LoVo (cell line): ENCODE measurements around the gene HOXA7.

Experiments used
- DNase-seq: peaks from one replicate; pipeline ENCODE4 v3.0.0-alpha.2; 2016; ENCODE audit warnings: low spot score

Gene HOXA7

DNA sequence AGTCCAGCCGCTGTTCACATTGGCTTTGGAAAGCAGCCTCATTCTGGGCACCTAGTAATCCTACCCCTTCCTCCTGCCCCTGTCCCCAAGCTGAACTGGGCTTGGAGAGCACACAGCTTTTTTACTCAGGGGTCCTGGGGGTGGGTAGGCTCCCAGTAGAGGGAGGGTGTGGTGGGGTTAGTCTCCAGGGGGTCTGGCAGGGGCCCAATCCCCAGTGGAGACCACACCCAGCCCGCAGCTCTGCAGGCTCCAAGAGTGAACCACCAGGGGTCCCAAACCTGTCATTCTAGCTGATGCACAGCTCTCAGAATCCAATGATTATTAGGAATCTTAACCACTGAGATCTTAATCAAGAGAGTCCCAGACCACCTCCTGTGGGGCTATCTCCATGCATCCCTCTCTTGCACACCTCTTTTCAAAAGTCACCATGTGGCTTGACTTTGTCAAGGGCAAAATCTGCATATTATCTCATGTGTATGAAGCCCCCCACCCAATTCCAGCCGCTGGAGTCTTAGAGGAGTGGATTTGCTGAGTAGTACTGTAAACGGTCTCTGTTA is 25.9 kb upstream of the HOXA7 start:
- DNase-seq, result no peak

GRCh38 chr7:27181795-27182275 is 25.4 kb upstream of the HOXA7 start:
- DNase-seq, result no peak

DNA sequence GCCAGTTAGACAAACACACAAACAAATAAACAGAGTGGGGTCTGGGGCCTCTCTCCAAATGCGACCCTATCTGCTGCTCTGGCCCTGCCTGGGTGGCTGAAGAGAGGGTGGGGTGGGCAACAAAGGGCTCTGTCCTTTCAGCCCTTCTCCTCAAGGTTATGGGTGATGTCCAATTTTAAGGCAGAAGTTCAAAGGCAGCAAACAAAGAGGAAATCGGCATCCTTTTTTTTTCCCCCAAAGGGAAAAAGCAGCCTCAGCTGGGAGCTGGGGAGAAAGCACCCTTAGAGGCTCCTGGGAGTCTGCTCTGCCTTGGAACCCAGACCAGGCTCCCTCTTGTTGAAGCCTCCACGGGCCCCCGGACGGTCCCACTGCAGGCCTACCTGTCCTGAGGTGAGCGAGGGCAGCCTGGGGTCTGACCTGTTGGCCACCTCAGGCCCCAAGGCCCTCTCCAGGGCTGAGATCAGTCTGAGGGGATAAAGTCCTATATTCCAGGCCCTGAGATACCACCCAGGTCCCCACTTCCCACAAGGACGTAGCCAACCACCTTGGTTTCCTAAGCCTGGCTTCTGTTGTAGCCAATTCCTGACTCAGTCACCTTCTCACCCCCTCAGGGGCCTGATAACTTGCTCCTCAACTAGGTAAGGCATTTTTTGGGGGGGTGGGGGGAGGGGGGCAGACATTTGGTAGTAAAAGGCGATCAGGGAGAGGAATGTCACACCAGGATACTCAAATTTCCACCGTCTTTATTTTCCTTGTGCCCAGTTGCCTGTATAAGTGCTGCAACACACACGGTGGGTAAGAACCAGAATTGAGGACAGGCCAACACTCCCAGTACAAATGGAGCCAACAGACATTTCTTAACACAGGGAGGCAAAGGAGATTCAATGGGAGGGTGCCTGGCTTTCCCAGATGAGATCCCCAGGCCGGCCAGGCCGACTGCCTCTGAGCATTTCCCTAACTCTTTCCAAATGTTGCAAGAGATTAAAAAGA is 24.3 kb upstream of the HOXA7 start:
- DNase-seq, result no peak

DNA sequence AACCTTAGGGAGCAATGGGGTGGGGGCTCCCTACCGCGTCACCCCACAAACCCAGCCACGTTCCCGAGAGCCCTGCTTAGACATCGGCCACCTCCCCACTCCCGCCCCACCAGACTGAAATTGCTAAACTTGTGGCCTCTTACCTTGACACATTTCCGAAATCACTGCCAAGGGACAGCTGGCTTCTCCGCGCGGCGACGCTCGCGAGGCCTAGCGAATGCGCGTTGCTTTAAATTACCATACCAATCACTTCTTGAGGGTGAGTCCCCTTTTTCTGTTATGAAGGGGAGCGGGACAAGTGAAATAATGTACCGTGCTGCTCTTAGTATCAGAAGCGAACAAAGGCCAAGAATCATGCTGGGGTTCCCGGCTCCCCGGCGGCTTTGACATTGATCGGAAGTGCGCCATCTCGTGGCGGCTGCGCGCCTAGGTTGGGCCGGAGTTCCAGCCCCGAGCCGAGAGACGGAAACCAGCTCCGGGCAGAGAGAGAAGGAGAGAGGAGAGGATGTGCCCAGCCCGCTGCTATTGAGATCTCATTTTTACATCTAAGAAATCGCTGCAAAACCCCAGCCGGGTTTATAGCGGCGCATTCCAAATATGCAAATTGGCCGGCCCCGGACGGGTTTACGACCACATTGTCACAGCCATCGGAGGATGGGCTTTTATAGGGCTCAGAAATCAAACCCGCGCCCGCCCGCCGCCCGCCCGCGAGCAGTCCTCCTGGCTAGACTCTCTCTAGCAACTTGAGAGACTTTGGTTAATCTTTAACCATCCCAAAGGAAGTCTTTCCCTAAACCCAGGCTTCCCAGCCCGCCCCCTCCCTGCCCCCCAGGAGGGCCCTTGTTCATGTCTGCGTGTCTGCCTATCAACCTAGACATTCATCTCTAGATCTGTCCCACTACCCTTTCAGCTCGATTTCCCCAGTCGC is 23.3 kb upstream of the HOXA7 start:
- peak; percentile 93 for DNase-seq

GRCh38 chr7:27179030-27179429 is 22.6 kb upstream of the HOXA7 start:
- no peak for DNase-seq

DNA sequence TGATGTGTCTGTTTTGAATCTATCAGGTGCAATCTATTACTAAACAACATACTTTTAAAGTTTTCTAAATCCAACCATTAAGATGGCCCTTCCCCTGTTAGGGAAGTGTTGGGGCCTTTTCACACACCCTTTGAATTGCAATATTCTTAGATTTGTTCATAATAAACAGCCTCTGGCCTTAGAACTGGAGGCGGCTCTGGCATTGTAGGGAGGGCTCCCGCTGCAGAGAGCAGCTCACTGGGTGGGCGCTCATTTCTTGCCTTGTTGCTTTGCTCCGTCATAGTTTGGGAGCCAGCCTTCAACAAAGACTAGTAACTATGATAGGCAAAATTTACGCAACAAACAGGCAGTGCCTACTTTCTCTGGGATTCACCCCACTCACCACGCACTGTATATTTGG is 21.9 kb upstream of the HOXA7 start:
- no peak for DNase-seq

- DNase-seq, result no peak
Observed at GRCh38 chr7:27177795-27178320, 21.4 kb upstream of the HOXA7 start.

DNA sequence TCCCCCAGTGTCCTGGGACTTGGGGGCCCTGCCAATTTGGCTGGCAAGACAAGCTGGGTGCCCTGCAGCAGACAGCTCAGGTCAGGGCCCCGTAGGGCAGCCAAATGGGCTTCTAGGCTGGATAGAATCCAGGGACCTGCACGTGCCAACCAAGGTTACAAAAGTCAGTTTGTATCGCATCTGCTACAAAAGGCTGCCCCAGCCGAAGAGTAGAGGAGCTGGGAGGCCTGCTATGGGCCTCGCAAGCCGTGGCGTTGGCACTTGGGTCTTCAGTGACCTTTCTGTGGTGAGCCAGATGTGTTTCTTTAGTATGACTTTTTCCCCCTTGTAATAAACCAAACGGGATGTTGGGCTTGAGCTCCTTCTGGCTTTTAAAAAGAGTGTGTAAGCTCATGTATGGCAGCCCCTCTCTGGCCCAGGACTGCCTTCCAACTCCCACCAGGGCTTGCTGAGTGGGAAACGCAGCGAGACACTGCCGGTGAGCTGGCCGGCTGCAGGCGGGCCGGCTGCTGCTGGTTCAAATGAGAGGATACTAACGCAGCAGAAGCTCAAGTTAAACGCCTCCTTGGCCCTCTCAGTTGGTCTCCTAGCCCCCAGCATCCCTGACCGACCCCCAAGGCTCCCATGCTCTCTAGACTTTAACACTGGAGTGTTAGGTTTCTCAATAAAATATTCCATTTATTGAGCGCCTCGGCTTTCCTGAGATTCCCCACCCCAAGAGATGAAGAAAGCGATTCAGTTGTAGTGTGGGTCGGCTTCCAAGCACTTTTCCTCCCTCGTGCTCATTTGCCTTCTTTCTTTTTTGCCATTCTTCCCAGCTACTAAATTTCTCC is 20.7 kb upstream of the HOXA7 start:
- no peak for DNase-seq

DNA sequence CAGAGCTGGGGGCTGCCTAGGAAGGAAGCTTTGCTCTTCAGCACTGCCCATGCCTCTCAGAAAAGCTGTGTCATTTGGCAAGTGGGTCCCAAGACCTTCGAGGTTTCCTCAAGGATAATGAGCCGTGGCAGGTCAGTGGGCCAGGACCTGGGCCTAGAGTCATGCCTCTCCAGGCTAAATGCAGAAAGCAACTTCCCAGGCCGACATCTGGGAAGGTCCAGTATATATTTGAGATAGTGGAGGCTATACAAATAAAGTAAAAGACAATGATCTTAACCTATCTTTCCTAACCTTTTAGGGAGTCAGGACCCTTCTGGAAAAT is 20.0 kb upstream of the HOXA7 start:
- DNase-seq, result no peak

DNA sequence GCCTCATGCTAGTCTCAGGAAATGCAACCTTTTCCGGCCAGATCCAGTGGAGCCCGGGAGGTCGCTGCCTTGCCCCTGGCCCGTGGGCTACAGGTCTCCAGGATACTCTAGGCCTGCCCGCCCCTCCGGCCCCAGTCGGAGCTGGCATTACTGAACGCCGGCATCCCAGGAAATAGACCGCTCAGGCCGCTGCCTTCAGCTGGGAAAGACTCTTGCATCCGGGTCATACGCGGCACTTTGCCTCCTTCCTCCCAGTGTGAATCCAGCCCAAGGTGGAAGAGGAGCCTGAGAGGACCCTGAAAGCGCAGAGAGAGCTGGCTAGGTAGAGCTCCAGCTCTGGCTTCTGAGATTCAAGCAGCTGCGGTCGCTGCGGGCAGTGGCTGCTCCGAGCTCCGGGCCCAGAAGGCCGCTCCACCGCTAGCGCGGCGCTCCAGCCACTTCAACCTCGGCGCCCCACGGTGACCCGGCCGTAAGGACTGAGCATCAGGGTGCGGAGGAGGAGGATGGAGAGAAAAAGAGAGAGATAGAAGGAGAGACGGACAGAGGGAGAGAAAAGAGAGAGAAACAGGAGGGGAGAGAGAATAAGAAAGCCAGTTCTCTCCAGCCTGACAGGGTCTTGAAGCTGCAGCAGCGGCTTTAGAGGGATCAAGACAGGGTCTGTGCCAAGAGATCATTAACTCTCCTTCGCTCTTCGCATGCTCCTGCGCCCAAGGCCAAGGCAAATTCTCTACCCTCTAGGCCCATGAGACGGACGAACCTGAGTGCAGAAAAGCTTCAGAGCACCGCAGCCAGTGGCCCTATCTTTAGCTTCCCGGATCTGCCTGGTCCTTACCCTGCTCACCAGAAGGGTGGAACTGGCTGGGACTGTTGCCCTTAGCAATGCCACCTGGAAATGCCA is 19.4 kb upstream of the HOXA7 start:
- no peak for DNase-seq

DNA sequence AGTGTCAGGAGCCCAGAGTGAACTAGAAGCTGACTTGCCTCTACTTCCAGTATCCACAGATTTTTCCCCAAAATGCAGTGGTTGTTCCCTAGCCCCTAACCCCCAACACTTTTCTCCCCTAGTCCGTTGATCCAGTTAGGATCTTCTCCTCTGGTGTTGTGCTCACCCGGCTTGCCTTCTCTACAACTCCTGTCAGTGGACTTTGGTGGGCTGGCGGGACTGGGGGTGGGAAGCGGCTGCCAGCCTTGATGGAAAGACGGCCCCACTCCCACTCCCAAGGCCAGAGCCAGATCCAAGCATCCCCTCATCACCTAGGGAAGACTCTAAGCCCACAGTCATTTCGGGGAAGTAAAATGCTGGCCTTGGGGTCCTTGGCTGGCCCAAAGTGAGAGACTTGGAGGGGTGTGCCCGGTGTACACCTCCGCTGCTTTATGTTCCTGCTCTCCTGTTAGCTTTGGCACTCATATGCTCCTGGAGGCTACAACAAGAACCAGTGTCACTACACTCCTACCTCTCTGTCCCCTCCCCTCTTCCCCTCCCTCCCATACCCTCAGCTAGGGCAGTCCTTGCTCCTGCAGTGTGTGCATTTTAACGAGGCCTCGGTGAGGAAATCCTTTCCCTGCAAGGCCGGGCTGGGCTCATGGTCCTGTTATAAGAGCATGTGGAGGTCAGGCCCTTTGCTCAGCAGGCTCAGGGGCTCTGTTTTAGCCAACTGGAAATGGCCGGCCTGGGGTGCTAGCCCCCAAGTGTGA is 18.6 kb upstream of the HOXA7 start:
- DNase-seq, result peak; percentile 90

GRCh38 chr7:27173956-27174873 is 17.7 kb upstream of the HOXA7 start, which contains the start of gene HOXA10:
Gene HOXA10, minus strand, starts transcription at chr7:27174320. Its CDS starts 14 bp downstream, at chr7:27174306.
- DNase-seq, result peak; percentile 84

DNA sequence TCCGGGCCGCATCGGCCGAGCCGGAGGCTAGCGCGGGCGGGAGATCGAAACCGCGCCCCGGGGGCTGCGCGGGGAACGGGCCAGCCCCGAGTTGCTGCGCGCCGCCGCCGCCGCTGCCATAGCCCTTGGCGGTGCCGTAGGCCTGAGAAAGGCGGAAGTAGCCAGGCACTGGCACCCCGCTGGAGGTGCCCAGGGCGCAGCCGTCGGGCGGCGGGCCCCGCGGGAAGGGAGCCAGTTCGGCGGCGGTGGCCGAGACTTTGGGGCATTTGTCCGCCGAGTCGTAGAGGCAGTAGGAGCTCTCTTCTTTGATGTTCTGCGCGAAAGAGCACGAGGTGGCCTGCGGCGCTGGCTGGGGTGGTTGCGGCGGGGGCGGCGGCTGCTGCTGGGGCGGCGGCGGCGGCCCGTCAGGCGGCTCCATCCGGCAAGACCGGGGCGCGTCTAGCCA is 17.1 kb upstream of the HOXA7 start:
- DNase-seq, result no peak

- DNase-seq, result no peak
Observed at GRCh38 chr7:27172823-27173510, 16.5 kb upstream of the HOXA7 start.

- DNase-seq, result no peak
Observed at GRCh38 chr7:27172315-27172774, 15.9 kb upstream of the HOXA7 start.

DNA sequence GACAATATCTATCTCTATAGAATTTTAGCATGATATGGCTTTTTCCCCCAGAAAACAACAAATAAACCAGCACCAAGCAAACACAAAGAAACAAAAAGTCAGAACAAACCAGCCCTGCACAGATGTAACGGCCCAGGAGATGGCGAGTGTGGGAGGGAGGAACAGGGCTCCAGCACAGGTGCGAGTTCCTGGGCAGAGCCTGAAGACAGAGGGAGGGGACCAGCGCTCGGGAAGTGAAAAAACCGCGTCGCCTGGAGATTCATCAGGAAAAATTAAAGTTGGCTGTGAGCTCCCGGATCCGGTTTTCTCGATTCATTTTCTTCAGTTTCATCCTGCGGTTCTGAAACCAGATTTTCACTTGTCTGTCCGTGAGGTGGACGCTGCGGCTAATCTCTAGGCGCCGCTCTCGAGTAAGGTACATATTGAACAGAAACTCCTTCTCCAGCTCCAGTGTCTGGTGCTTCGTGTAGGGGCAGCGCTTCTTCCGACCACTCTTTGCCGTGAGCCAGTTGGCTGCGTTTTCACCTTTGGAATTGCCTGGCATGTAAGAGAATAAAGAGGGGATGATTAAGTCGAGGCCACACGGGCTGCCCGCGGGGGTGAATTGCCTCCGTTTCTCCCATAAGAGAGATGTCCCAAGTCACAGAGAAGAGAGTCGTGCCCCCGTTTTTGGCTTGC is 15.3 kb upstream of the HOXA7 start:
- no peak for DNase-seq

DNA sequence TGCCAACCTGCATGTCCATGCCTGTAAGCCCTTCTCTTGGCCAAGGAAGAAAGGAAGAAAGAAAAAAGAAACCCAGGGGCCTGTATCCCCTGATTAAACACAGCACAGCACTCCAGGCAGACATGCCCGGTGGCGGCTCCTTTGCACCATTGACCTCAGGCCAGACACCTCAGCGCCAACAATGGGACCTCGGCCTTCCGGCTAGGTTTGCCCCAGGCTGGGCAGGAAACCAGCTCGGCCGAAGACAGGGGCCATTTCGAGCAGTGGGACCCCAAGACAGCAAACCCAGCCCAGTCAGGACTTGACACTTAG is 14.8 kb upstream of the HOXA7 start:
- no peak for DNase-seq
